GM23248 (cell line): ENCODE measurements around the gene E2F4.

Source experiments
- EZH2 ChIP-seq: fragments of 200-600 bp; sonication (generic); IDR thresholded peaks from 2 replicates; pipeline ENCODE4 v1.6.1; 2018; ENCODE audit warnings: antibody characterized with exemption, mild to moderate bottlenecking; ENCODE audit not compliant: insufficient read depth, poor library complexity, severe bottlenecking
- EZH2phosphoT487 ChIP-seq: fragments of 200-600 bp; sonication (generic); IDR thresholded peaks from 2 replicates; pipeline ENCODE4 v1.6.1; 2018; ENCODE audit warnings: antibody characterized with exemption, moderate library complexity, mild to moderate bottlenecking, low read depth; ENCODE audit not compliant: insufficient read depth

- no peak for TF ChIP-seq EZH2
- no peak for TF ChIP-seq EZH2phosphoT487
Measured at GRCh38 chr16:67162506-67163163, 29.3 kb upstream of the E2F4 start.
